DOHH2 (cell line): ENCODE data around the gene KRTAP10-3.

Source experiments
- H3F3A ChIP-seq: fragments of 200-600 bp; sonication (generic), shearing (Covaris generic); 2 replicates; pipeline ENCODE4 v1.6.0; 2016; ENCODE audit warnings: antibody characterized with exemption, mild to moderate bottlenecking; ENCODE audit not compliant: control insufficient read depth, insufficient read depth
- H3K27ac ChIP-seq: fragments of 200-600 bp; sonication (generic); 2 replicates; pipeline ENCODE4 v1.5.1; 2014; ENCODE audit warnings: low read depth, mild to moderate bottlenecking, low read length, moderate library complexity
- H3K27me3 ChIP-seq: fragments of 200-600 bp; sonication (generic); 2 replicates; pipeline ENCODE4 v1.6.1; 2014; ENCODE audit warnings: mild to moderate bottlenecking, low read length, mixed read lengths; ENCODE audit not compliant: control insufficient read depth
- H3K36me3 ChIP-seq: fragments of 200-600 bp; sonication (generic); 2 replicates; pipeline ENCODE4 v1.6.1; 2014; ENCODE audit warnings: mild to moderate bottlenecking, low read length, moderate library complexity, mixed read lengths; ENCODE audit not compliant: control insufficient read depth
- H3K4me1 ChIP-seq: fragments of 200-600 bp; sonication (generic); 2 replicates; pipeline ENCODE4 v1.6.1; 2014; ENCODE audit warnings: mild to moderate bottlenecking, low read length, mixed read lengths; ENCODE audit not compliant: control insufficient read depth
- H3K4me2 ChIP-seq: fragments of 200-600 bp; sonication (generic); 2 replicates; pipeline ENCODE4 v1.6.0; 2014; ENCODE audit warnings: mild to moderate bottlenecking, low read length, moderate library complexity
- H3K4me3 ChIP-seq: fragments of 200-600 bp; sonication (generic); 2 replicates; pipeline ENCODE4 v1.5.1; 2014; ENCODE audit warnings: mild to moderate bottlenecking, low read length, mixed read lengths
- H3K79me2 ChIP-seq: fragments of 200-600 bp; sonication (generic); 2 replicates; pipeline ENCODE4 v1.6.1; 2014; ENCODE audit warnings: mild to moderate bottlenecking, low read length, mixed read lengths; ENCODE audit not compliant: control insufficient read depth
- H3K9me2 ChIP-seq: fragments of 200-600 bp; sonication (generic); replicated peaks from 2 replicates; pipeline ENCODE4 v1.6.1; 2014; ENCODE audit warnings: mild to moderate bottlenecking, low read length, mixed read lengths; ENCODE audit not compliant: control insufficient read depth
- H3K9me3 ChIP-seq: fragments of 200-600 bp; sonication (generic); 2 replicates; pipeline ENCODE4 v1.6.1; 2014; ENCODE audit warnings: antibody characterized with exemption, low read length, mixed read lengths; ENCODE audit not compliant: control insufficient read depth, insufficient read depth
- H4K20me1 ChIP-seq: fragments of 200-600 bp; sonication (generic); 2 replicates; pipeline ENCODE4 v1.6.0; 2014; ENCODE audit warnings: low read depth, mild to moderate bottlenecking, antibody characterized with exemption, low read length, moderate library complexity; ENCODE audit not compliant: control insufficient read depth, insufficient read depth
- EZH2phosphoT487 ChIP-seq: fragments of 200-600 bp; sonication (generic); IDR thresholded peaks from 2 replicates; pipeline ENCODE4 v1.6.1; 2017; ENCODE audit warnings: borderline replicate concordance, mild to moderate bottlenecking, antibody characterized with exemption, low read length, moderate library complexity, mixed read lengths
- TF ChIP-seq, protein P1 (sequence below): fragments of 200-600 bp; sonication (generic); IDR thresholded peaks from one replicate; pipeline ENCODE4 v1.5.1; 2014; ENCODE audit warnings: antibody characterized with exemption, mild to moderate bottlenecking, low read depth, low read length; ENCODE audit not compliant: poor library complexity, severe bottlenecking

Gene KRTAP10-3

DNA sequence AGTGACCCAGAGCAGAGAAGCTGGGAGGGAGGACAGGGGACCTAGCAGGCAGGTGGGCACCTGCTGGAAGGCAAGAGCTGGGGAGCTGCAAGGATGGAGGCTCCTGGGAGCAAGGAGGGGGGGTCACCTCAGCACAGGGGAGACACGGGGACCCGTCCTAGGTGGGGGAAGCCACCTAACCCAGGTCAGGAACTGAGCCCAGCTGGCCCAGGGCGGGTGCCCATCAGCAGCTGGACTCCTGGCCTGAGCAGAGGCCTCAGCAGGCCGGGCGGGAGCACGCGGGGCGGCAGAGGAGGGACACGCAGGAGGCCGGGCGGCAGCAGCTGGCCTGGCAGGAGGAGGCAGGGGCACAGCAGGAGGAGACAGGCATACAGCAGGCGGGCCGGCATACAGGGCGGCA, 19.5 kb downstream of the KRTAP10-3 start:
- Histone ChIP-seq H3K27ac (no peak overlapping the region), H3K4me1 (no peaks in the 10 kb centered on the region), H3K4me3 (no peak overlapping the region), H3K27me3 (peaks cover 11% of the 10 kb centered on the region; the same call in 1 of the 2 replicates), H4K20me1 (no peaks in the 10 kb centered on the region), H3F3A (no peaks in the 10 kb centered on the region), H3K9me2 (no peaks in the 10 kb centered on the region), H3K4me2 (no peak overlapping the region), H3K79me2 (no peaks in the 10 kb centered on the region), H3K36me3 (no peaks in the 10 kb centered on the region), H3K9me3 (no peaks in the 10 kb centered on the region)
- TF ChIP-seq, protein P1, sequence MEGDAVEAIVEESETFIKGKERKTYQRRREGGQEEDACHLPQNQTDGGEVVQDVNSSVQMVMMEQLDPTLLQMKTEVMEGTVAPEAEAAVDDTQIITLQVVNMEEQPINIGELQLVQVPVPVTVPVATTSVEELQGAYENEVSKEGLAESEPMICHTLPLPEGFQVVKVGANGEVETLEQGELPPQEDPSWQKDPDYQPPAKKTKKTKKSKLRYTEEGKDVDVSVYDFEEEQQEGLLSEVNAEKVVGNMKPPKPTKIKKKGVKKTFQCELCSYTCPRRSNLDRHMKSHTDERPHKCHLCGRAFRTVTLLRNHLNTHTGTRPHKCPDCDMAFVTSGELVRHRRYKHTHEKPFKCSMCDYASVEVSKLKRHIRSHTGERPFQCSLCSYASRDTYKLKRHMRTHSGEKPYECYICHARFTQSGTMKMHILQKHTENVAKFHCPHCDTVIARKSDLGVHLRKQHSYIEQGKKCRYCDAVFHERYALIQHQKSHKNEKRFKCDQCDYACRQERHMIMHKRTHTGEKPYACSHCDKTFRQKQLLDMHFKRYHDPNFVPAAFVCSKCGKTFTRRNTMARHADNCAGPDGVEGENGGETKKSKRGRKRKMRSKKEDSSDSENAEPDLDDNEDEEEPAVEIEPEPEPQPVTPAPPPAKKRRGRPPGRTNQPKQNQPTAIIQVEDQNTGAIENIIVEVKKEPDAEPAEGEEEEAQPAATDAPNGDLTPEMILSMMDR = no peak
- TF ChIP-seq EZH2phosphoT487 = no peak

- Histone ChIP-seq H3K27me3 (peaks cover 11% of the 10 kb centered on the region; the same call in 1 of the 2 replicates), H3F3A (no peaks in the 10 kb centered on the region), H3K9me3 (no peaks in the 10 kb centered on the region), H3K36me3 (no peaks in the 10 kb centered on the region), H4K20me1 (no peaks in the 10 kb centered on the region), H3K4me3 (no peak overlapping the region), H3K4me2 (no peak overlapping the region), H3K9me2 (no peaks in the 10 kb centered on the region), H3K4me1 (no peaks in the 10 kb centered on the region), H3K79me2 (no peaks in the 10 kb centered on the region), H3K27ac (no peak overlapping the region)
- no peak for TF ChIP-seq EZH2phosphoT487
- TF ChIP-seq, protein P1 = no peak
These were observed 20.4 kb downstream of the KRTAP10-3 start for GRCh38 chr21:44537930-44538911.

- H3K36me3 ChIP-seq = no peaks in the 10 kb centered on the region
- no peaks in the 10 kb centered on the region for H3K9me3 ChIP-seq
- no peak overlapping the region for H3K4me3 ChIP-seq
- H3K79me2 ChIP-seq = no peaks in the 10 kb centered on the region
- H3F3A ChIP-seq = no peaks in the 10 kb centered on the region
- no peaks in the 10 kb centered on the region for H3K4me1 ChIP-seq
- no peaks in the 10 kb centered on the region for H4K20me1 ChIP-seq
- no peak overlapping the region for H3K27ac ChIP-seq
- no peaks in the 10 kb centered on the region for H3K27me3 ChIP-seq
- H3K9me2 ChIP-seq = no peaks in the 10 kb centered on the region
- TF ChIP-seq, protein P1 = no peak
- no peak for TF ChIP-seq EZH2phosphoT487
- H3K4me2 ChIP-seq = no peak overlapping the region
These were observed 22.6 kb downstream of the KRTAP10-3 start for GRCh38 chr21:44535963-44536362.
